Osteoblast (primary cell): ENCODE results near the gene KIF26B. TPM values are rescaled to one million over a fixed set of nuclear protein-coding genes. Genes with fewer than 3 reads are reported as not detected.

Source experiments
- DNase-seq: peaks from one replicate; pipeline ENCODE4 v3.0.0; 2011; ENCODE audit warnings: low spot score, mixed read lengths; ENCODE audit not compliant: insufficient read length; ENCODE audit errors: missing footprints
- H2AFZ ChIP-seq: 2 replicates; pipeline ENCODE4 v1.6.0; 2011; ENCODE audit warnings: mild to moderate bottlenecking, low read length
- H3K27ac ChIP-seq: 2 replicates; pipeline ENCODE4 v1.5.1; 2011; ENCODE audit warnings: mild to moderate bottlenecking, low read depth, low read length, moderate library complexity
- H3K27me3 ChIP-seq: 2 replicates; pipeline ENCODE4 v1.6.0; 2012; ENCODE audit warnings: mild to moderate bottlenecking, control low read depth, inconsistent platforms, low read length, moderate library complexity; ENCODE audit not compliant: insufficient read depth
- H3K36me3 ChIP-seq: 2 replicates; pipeline ENCODE4 v1.5.1; 2011; ENCODE audit warnings: mild to moderate bottlenecking, low read length, control low read depth, moderate library complexity; ENCODE audit not compliant: insufficient read depth
- H3K4me1 ChIP-seq: 2 replicates; pipeline ENCODE4 v1.5.1; 2011; ENCODE audit warnings: mild to moderate bottlenecking, low read length, control low read depth, moderate library complexity; ENCODE audit not compliant: insufficient read depth
- H3K4me2 ChIP-seq: 2 replicates; pipeline ENCODE4 v1.6.0; 2011; ENCODE audit warnings: mild to moderate bottlenecking, low read length; ENCODE audit not compliant: insufficient read depth
- H3K4me3 ChIP-seq: fragments of 200-600 bp; sonication (generic); 3 replicates; pipeline ENCODE4 v1.5.1; 2012; ENCODE audit warnings: mild to moderate bottlenecking, low read length, inconsistent platforms; ENCODE audit not compliant: insufficient read depth
- H3K79me2 ChIP-seq: 2 replicates; pipeline ENCODE4 v1.6.0; 2012; ENCODE audit warnings: mild to moderate bottlenecking, low read length, control low read depth, inconsistent platforms; ENCODE audit not compliant: insufficient read depth
- H3K9me3 ChIP-seq: 2 replicates; pipeline ENCODE4 v1.5.1; 2011; ENCODE audit warnings: low read depth, low read length, control low read depth
- H4K20me1 ChIP-seq: 2 replicates; pipeline ENCODE4 v1.6.0; 2012; ENCODE audit warnings: mild to moderate bottlenecking, low read length, control low read depth; ENCODE audit not compliant: insufficient read depth
- CTCF ChIP-seq: IDR thresholded peaks from 2 replicates; pipeline ENCODE4 v1.5.1; 2011; ENCODE audit warnings: mild to moderate bottlenecking, low read depth, low read length, moderate library complexity; ENCODE audit errors: extremely low read depth
- total RNA-seq: library from RNA; depleted of rRNA; stranded (reverse); fragments of >200 nt; gene quantifications from 2 replicates; pipeline ENCODE4 v1.2.3, GENCODE V29; 2012

The KIF26B gene
- total RNA-seq, 1 donor, result 22.1 TPM

GRCh38 chr1:245118806-245119205, 36.0 kb upstream of the KIF26B start:
- H3K27ac ChIP-seq, result no peak overlapping the region
- no peak overlapping the region for H3K4me3 ChIP-seq
- H3K27me3 ChIP-seq, result no peaks in the 10 kb centered on the region
- no peak overlapping the region for H2AFZ ChIP-seq
- no peaks in the 10 kb centered on the region for H3K9me3 ChIP-seq
- H3K4me2 ChIP-seq, result no peak overlapping the region
- H3K79me2 ChIP-seq, result no peaks in the 10 kb centered on the region
- H4K20me1 ChIP-seq, result no peaks in the 10 kb centered on the region
- H3K4me1 ChIP-seq, result no peaks in the 10 kb centered on the region
- DNase-seq, result no peak
- no peak for TF ChIP-seq CTCF
- H3K36me3 ChIP-seq, result no peaks in the 10 kb centered on the region

GRCh38 chr1:245121523-245121922, 33.3 kb upstream of the KIF26B start:
- Histone ChIP-seq H2AFZ (no peak overlapping the region), H3K4me2 (no peak overlapping the region), H3K36me3 (no peaks in the 10 kb centered on the region), H4K20me1 (no peaks in the 10 kb centered on the region), H3K4me1 (no peaks in the 10 kb centered on the region), H3K27ac (no peak overlapping the region), H3K4me3 (no peak overlapping the region), H3K9me3 (no peaks in the 10 kb centered on the region), H3K27me3 (no peaks in the 10 kb centered on the region), H3K79me2 (no peaks in the 10 kb centered on the region)
- TF ChIP-seq CTCF, result no peak
- DNase-seq, result no peak

GRCh38 chr1:245124241-245124640, 30.5 kb upstream of the KIF26B start:
- Histone ChIP-seq H3K36me3 (no peaks in the 10 kb centered on the region), H3K27me3 (no peaks in the 10 kb centered on the region), H2AFZ (no peak overlapping the region), H3K4me2 (no peak overlapping the region), H3K27ac (no peak overlapping the region), H3K4me1 (no peaks in the 10 kb centered on the region), H3K79me2 (no peaks in the 10 kb centered on the region), H4K20me1 (no peaks in the 10 kb centered on the region), H3K9me3 (no peaks in the 10 kb centered on the region), H3K4me3 (no peak overlapping the region)
- DNase-seq, result no peak
- no peak for TF ChIP-seq CTCF

- no peak for TF ChIP-seq CTCF
- Histone ChIP-seq H3K9me3 (no peaks in the 10 kb centered on the region), H2AFZ (no peak overlapping the region), H3K79me2 (no peaks in the 10 kb centered on the region), H3K4me2 (no peak overlapping the region), H3K36me3 (no peaks in the 10 kb centered on the region), H3K27ac (no peak overlapping the region), H3K27me3 (no peaks in the 10 kb centered on the region), H3K4me1 (peaks cover 3% of the 10 kb centered on the region), H3K4me3 (no peak overlapping the region), H4K20me1 (no peaks in the 10 kb centered on the region)
- DNase-seq, result no peak
Observed at GRCh38 chr1:245124644-245125043, 30.1 kb upstream of the KIF26B start.
